ENCODE measurements around the gene CAVIN4.

CAVIN4 gene

DNA sequence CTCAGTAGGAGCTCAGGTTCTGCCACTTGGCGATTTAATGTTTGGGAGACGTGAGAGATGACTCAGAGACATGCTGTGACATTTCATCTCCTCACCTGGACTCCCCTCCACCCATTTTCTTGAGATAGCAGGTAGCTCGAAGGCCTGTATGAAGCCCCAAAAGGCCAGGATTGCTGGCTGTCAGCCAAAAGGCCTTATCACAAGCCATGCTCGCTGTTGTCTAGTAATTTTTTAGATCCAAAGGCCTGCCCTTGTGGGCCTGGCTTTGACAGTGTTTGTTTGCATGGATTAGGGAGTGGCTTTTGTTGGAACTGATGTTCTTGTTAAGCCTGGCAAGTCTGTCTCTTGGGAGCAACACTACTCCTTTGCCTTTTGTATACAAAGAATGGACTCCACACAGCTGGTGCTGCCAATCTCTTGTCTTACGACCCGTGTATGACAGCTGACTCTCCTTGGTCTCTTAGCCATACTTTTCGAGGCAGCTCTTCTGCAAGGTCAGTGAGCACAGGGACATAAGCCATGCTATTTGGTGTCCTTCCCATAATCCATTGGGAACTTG is 22.7 kb downstream of the CAVIN4 start (continued):
- TF ChIP-seq, protein P1, sequence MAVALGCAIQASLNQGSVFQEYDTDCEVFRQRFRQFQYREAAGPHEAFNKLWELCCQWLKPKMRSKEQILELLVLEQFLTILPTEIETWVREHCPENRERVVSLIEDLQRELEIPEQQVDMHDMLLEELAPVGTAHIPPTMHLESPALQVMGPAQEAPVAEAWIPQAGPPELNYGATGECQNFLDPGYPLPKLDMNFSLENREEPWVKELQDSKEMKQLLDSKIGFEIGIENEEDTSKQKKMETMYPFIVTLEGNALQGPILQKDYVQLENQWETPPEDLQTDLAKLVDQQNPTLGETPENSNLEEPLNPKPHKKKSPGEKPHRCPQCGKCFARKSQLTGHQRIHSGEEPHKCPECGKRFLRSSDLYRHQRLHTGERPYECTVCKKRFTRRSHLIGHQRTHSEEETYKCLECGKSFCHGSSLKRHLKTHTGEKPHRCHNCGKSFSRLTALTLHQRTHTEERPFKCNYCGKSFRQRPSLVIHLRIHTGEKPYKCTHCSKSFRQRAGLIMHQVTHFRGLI (tag by site-specific recombination; IDR thresholded peaks at IDR 0.05): no peak
- TF ChIP-seq ZFHX2 (tag by site-specific recombination; conservative IDR thresholded peaks at IDR 0.05): no peak

- H3K4me1 ChIP-seq (ENCODE audit: control insufficient read depth, insufficient read depth, low read length): no peaks in the 10 kb centered on the region; the same call in 1 of the 2 replicates
- TF ChIP-seq ZNF10 (tag by site-specific recombination; IDR thresholded peaks at IDR 0.05) (no peak), ZNF837 (tag by site-specific recombination; IDR thresholded peaks at IDR 0.05) (no peak), ZNF585B (tag by site-specific recombination; IDR thresholded peaks at IDR 0.05) (no peak), ELK4 (IDR thresholded peaks at IDR 0.05; ENCODE audit: borderline replicate concordance, low read depth, low read length) (no peak), ZBTB20 (tag by site-specific recombination; IDR thresholded peaks at IDR 0.05) (no peak), TRIM28 (IDR thresholded peaks at IDR 0.05; ENCODE audit: borderline replicate concordance, low read length) (0 out of 2 replicates have a peak, but pooled peaks have one; percentile 13), ZNF701 (tag by site-specific recombination; IDR thresholded peaks at IDR 0.05) (no peak), ZIC2 (tag by site-specific recombination; IDR thresholded peaks at IDR 0.05) (0 out of 2 replicates have a peak, but pooled peaks have one; percentile 24), ZNF654 (tag by site-specific recombination; IDR thresholded peaks at IDR 0.05; ENCODE audit: low read depth) (peak; percentile 52)
- TF ChIP-seq, protein P2, sequence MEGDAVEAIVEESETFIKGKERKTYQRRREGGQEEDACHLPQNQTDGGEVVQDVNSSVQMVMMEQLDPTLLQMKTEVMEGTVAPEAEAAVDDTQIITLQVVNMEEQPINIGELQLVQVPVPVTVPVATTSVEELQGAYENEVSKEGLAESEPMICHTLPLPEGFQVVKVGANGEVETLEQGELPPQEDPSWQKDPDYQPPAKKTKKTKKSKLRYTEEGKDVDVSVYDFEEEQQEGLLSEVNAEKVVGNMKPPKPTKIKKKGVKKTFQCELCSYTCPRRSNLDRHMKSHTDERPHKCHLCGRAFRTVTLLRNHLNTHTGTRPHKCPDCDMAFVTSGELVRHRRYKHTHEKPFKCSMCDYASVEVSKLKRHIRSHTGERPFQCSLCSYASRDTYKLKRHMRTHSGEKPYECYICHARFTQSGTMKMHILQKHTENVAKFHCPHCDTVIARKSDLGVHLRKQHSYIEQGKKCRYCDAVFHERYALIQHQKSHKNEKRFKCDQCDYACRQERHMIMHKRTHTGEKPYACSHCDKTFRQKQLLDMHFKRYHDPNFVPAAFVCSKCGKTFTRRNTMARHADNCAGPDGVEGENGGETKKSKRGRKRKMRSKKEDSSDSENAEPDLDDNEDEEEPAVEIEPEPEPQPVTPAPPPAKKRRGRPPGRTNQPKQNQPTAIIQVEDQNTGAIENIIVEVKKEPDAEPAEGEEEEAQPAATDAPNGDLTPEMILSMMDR (tag by site-specific recombination; IDR thresholded peaks at IDR 0.05): peak; percentile 18; the same call in 1 of the 2 replicates
- ChIA-PET CTCF (interaction anchor here (0.6 to 3.1 kb wide), 45 partner anchors 11 to 1351 kb away, joined by 3 to 65 read pairs (median 4); partner anchors contain the start of gene MSANTD3), POLR2A (no interaction called here)
- H3K36me3 ChIP-seq (ENCODE audit: control insufficient read depth in 2 of 2, insufficient read depth in 1 of 2, low read length in 2 of 2): no peaks in the 10 kb centered on the region
- H3K4me3 ChIP-seq (ENCODE audit: low read depth, low read length): no peak overlapping the region
- H3K9me3 ChIP-seq (ENCODE audit: control insufficient read depth, insufficient read depth, low read depth, low read length): no peaks in the 10 kb centered on the region
- H3K27ac ChIP-seq (ENCODE audit: extremely low read depth, low read depth, low read length): no peak overlapping the region
These were observed 23.3 kb downstream of the CAVIN4 start for GRCh38 chr9:100601216-100601615.

DNA sequence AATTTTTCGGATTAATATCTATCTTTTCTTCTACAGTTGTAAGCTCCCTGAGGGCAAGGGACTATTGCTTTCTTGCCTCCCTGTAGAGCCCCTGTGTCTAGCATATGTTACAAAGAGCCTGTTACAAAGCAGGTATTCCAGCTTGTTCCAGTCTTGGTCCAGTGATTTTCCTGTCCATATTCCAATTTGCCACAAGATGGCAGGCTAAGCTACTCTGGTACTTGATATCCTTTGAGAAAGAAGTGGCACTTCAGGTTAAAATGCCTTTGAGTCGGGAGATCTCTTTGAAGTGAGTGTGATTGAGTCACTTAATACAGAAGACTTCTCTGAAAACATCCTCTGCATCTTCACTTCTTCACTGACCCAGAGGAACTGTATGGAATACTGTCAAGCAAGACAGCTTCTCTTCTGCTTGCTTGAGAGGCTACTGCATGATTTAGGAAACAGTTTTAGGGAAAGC is 24.5 kb downstream of the CAVIN4 start:
- H3K4me3 ChIP-seq (ENCODE audit: low read depth, low read length): no peak overlapping the region
- TF ChIP-seq ZNF654 (tag by site-specific recombination; IDR thresholded peaks at IDR 0.05; ENCODE audit: low read depth): peak; percentile 64
- TF ChIP-seq ZNF302 (tag by site-specific recombination; IDR thresholded peaks at IDR 0.05; ENCODE audit: low read depth): no peak
- TF ChIP-seq ZSCAN30 (tag by site-specific recombination; IDR thresholded peaks at IDR 0.05): no peak
- peak; percentile 93 for TF ChIP-seq TCF7L2 (IDR thresholded peaks at IDR 0.05; ENCODE audit: borderline replicate concordance, low read depth, low read length)
- TF ChIP-seq REST (tag by site-specific recombination; IDR thresholded peaks at IDR 0.05): 0 out of 2 replicates have a peak, but pooled peaks have one; percentile 32
- no peak for TF ChIP-seq ZBTB17 (tag by site-specific recombination; IDR thresholded peaks at IDR 0.05)
- no peak for TF ChIP-seq KLF10 (tag by site-specific recombination; IDR thresholded peaks at IDR 0.05)
- TF ChIP-seq ZNF341 (tag by site-specific recombination; IDR thresholded peaks at IDR 0.05; ENCODE audit: low read depth): no peak
- TF ChIP-seq OVOL3 (tag by site-specific recombination; IDR thresholded peaks at IDR 0.05): no peak
- TF ChIP-seq SP2 (tag by site-specific recombination; IDR thresholded peaks at IDR 0.05): no peak
- ChIA-PET POLR2A (interaction anchor here (0.5 to 0.6 kb wide), 2 partner anchors 160 to 551 kb away, joined by 3 read pairs; no protein-coding TSS in a partner anchor), CTCF (interaction anchor here (0.6 to 3.1 kb wide), 61 partner anchors 9 to 1437 kb away, joined by 3 to 65 read pairs (median 4); partner anchors contain the start of genes MSANTD3 and TEX10)
- H3K27ac ChIP-seq (ENCODE audit: extremely low read depth, low read depth, low read length): no peak overlapping the region
- no peaks in the 10 kb centered on the region for H3K9me3 ChIP-seq (ENCODE audit: control insufficient read depth, insufficient read depth, low read depth, low read length)
- no peaks in the 10 kb centered on the region; the same call in 1 of the 2 replicates for H3K4me1 ChIP-seq (ENCODE audit: control insufficient read depth, insufficient read depth, low read length)
- H3K36me3 ChIP-seq (ENCODE audit: control insufficient read depth in 2 of 2, insufficient read depth in 1 of 2, low read length in 2 of 2): no peaks in the 10 kb centered on the region
